ENCODE results near the gene EEPD1.

GRCh38 chr7:36190447-36191291 lies 37.6 kb downstream of the EEPD1 start:
- no peak for TF ChIP-seq CTCF (IDR thresholded peaks at IDR 0.05)
- TF ChIP-seq POLR2A (IDR thresholded peaks at IDR 0.05): no peak
